Activated T-helper 17 cell treated with anti-CD3 and anti-CD28 coated beads, Interleukin-2, amount 50 U/mL, for 72 hours (primary cell): ENCODE results near the gene ZDHHC16. TPM values are rescaled to one million over a fixed set of nuclear protein-coding genes. Genes with fewer than 3 reads are reported as not detected.

ENCODE experiments used
- ATAC-seq: fragments of 150-1000 bp; cut with Tn5 transposase; replicated peaks from 2 replicates; pipeline ENCODE4 v1.10.0; 2021; ENCODE audit warnings: mild to moderate bottlenecking, moderate library complexity
- H3K27ac Mint-ChIP-seq: one replicate; pipeline ENCODE4 v1.8.0; 2022; ENCODE audit warnings: mixed read lengths
- H3K27me3 Mint-ChIP-seq: one replicate; pipeline ENCODE4 v1.8.0; 2022; ENCODE audit warnings: mixed read lengths
- H3K36me3 Mint-ChIP-seq: one replicate; pipeline ENCODE4 v1.8.0; 2022; ENCODE audit warnings: low read depth, mild to moderate bottlenecking, mixed read lengths
- H3K4me1 Mint-ChIP-seq: one replicate; pipeline ENCODE4 v1.8.0; 2022; ENCODE audit warnings: mixed read lengths
- H3K4me3 Mint-ChIP-seq: one replicate; pipeline ENCODE4 v1.8.0; 2022; ENCODE audit warnings: mild to moderate bottlenecking, mixed read lengths
- H3K9me3 Mint-ChIP-seq: one replicate; pipeline ENCODE4 v1.8.0; 2022; ENCODE audit warnings: mixed read lengths
- total RNA-seq, 2 donors: library from RNA; stranded (reverse); gene quantifications; one replicate each; pipeline ENCODE4 v1.2.3, GENCODE V29; 2022

The ZDHHC16 gene
- total RNA-seq, 2 donors from 2014 or later: 49.2 to 65.8 TPM

GRCh38 chr10:97499561-97500296 lies 53.8 kb downstream of the ZDHHC16 start:
- Mint-ChIP-seq H3K4me1 (peaks cover 6% of the 10 kb centered on the region), H3K4me3 (peak overlapping the region; percentile 29), H3K27me3 (peaks cover 14% of the 10 kb centered on the region), H3K36me3 (peaks cover 31% of the 10 kb centered on the region), H3K9me3 (no peaks in the 10 kb centered on the region), H3K27ac (no peak overlapping the region)
- no peak for ATAC-seq

GRCh38 chr10:97500297-97500575 lies 54.3 kb downstream of the ZDHHC16 start:
- no peak overlapping the region for H3K27ac Mint-ChIP-seq
- H3K9me3 Mint-ChIP-seq: no peaks in the 10 kb centered on the region
- no peak for ATAC-seq
- H3K4me3 Mint-ChIP-seq: peak overlapping the region; percentile 29
- peaks cover 26% of the 10 kb centered on the region for H3K36me3 Mint-ChIP-seq
- H3K27me3 Mint-ChIP-seq: peaks cover 14% of the 10 kb centered on the region
- H3K4me1 Mint-ChIP-seq: peaks cover under 1% of the 10 kb centered on the region

- Mint-ChIP-seq H3K4me1 (no peaks in the 10 kb centered on the region), H3K27ac (no peak overlapping the region), H3K36me3 (peaks cover 5% of the 10 kb centered on the region), H3K4me3 (no peak overlapping the region), H3K27me3 (peaks cover 17% of the 10 kb centered on the region), H3K9me3 (no peaks in the 10 kb centered on the region)
- ATAC-seq: no peak
Observed at GRCh38 chr10:97502916-97503315, 56.9 kb downstream of the ZDHHC16 start.

- H3K27ac Mint-ChIP-seq: no peak overlapping the region
- no peaks in the 10 kb centered on the region for H3K36me3 Mint-ChIP-seq
- no peak overlapping the region for H3K4me3 Mint-ChIP-seq
- no peaks in the 10 kb centered on the region for H3K4me1 Mint-ChIP-seq
- H3K27me3 Mint-ChIP-seq: peaks cover 17% of the 10 kb centered on the region
- no peak for ATAC-seq
- H3K9me3 Mint-ChIP-seq: no peaks in the 10 kb centered on the region
Observed at GRCh38 chr10:97503406-97503805, 57.4 kb downstream of the ZDHHC16 start.

- ATAC-seq: no peak
- no peaks in the 10 kb centered on the region for H3K4me1 Mint-ChIP-seq
Observed at GRCh38 chr10:97505152-97505551, 59.2 kb downstream of the ZDHHC16 start.

DNA sequence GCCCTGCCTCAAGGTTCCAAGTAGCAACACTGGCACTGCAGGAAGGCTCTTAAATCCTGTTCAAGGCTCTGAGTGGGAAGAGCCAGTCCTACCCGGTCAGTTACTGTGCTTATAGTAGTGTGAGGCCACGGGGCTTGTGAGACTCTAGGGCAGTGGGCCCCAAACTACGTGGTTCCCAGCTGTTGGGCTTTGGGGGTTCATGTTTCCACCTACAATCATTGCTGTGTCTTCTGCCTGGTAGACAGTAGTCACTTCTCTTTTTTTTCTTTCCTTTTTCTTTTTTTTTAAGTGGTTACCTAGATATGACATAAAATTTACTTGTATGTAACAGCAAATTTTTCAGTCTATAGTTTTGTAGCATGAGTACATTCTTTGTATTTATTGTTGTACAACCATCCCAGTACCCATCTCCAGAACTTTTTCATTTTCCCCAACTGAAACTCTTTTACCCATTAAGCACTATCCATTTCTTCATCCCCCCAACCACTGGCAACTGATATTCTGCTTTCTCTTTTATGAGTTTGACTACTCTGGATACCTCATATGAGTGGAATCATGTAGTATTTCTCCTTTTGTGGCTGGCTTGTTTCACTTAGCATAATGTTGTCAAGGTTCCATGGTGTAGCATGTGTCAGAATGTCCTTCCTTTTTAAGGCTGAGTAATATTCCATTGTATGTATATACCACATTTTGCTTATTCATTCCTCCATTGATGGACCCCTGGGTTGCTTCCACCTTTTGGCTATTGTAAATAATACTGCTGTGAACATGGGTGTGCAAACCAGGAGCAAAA lies 60.4 kb downstream of the ZDHHC16 start:
- no peak overlapping the region for H3K27ac Mint-ChIP-seq
- H3K9me3 Mint-ChIP-seq: no peaks in the 10 kb centered on the region
- peak; percentile 77 for ATAC-seq
- H3K4me3 Mint-ChIP-seq: no peak overlapping the region
- H3K36me3 Mint-ChIP-seq: no peaks in the 10 kb centered on the region
- no peaks in the 10 kb centered on the region for H3K4me1 Mint-ChIP-seq
- peaks cover 9% of the 10 kb centered on the region for H3K27me3 Mint-ChIP-seq

More at GRCh38 chr10:97505152-97505551, 59.2 kb downstream of the ZDHHC16 start:
- peaks cover 17% of the 10 kb centered on the region for H3K27me3 Mint-ChIP-seq
- H3K9me3 Mint-ChIP-seq: no peaks in the 10 kb centered on the region
- no peaks in the 10 kb centered on the region for H3K36me3 Mint-ChIP-seq
- no peak overlapping the region for H3K27ac Mint-ChIP-seq
- no peak overlapping the region for H3K4me3 Mint-ChIP-seq

Other genes starting within 250 kb of the ZDHHC16 start
- gene ARHGAP19, start 153.5 kb upstream of the ZDHHC16 start, total RNA-seq: 10 to 100 TPM; 44.6 to 46.4 TPM
- 1 to 10 TPM; 1.5 to 3.7 TPM for gene FRAT1, start 126.9 kb upstream of the ZDHHC16 start, total RNA-seq
- gene FRAT2, start 111.4 kb upstream of the ZDHHC16 start, total RNA-seq: 1 to 10 TPM; 4.7 to 9.7 TPM
- gene RRP12, start 44.8 kb upstream of the ZDHHC16 start, total RNA-seq: 10 to 100 TPM; 29.6 to 61.9 TPM
- gene PGAM1, start 20.0 kb upstream of the ZDHHC16 start, total RNA-seq: 1,000 to 10,000 TPM; 1,094 to 1,221 TPM
- gene EXOSC1, start 169 bp upstream of the ZDHHC16 start, total RNA-seq: 10 to 100 TPM; 49.7 to 54.2 TPM
- 10 to 100 TPM; 89.3 to 90.5 TPM for gene MMS19, start 52.2 kb downstream of the ZDHHC16 start, total RNA-seq
- 1 to 10 TPM; 1.7 to 2.1 TPM for gene UBTD1, start 52.7 kb downstream of the ZDHHC16 start, total RNA-seq
- not detected for gene ANKRD2, start 126.6 kb downstream of the ZDHHC16 start, total RNA-seq
- not detected for gene HOGA1, start 138.2 kb downstream of the ZDHHC16 start, total RNA-seq
- not detected for gene C10orf62, start 143.5 kb downstream of the ZDHHC16 start, total RNA-seq
- gene MORN4, start 187.3 kb downstream of the ZDHHC16 start, total RNA-seq: 1 to 10 TPM in 1 of 2 donors, under 1 TPM in 1; 0.79 to 2.4 TPM
- gene PI4K2A, start 194.5 kb downstream of the ZDHHC16 start, total RNA-seq: 10 to 100 TPM in 1 of 2 donors, 1 to 10 TPM in 1; 6.6 to 12.4 TPM
- gene AVPI1, start 241.1 kb downstream of the ZDHHC16 start, total RNA-seq: 1 to 10 TPM; 1.5 to 1.9 TPM